OCI-LY7 (cell line): ENCODE data around the gene TRAPPC12. TPM values are rescaled to one million over a fixed set of nuclear protein-coding genes. Genes with fewer than 3 reads are reported as not detected.

Source experiments
- BruUV-seq: library from RNA; stranded (reverse); fragments of 400-500 nt; replicated peaks from 2 replicates; lab custom pipeline; 2021; lab: Mats Ljungman, UMichigan
- CTCF ChIA-PET: fragments of 300-600 bp; sonication (Branson Sonifier 250); formaldehyde crosslinking; loops from one replicate; lab custom pipeline; 2022; ENCODE audit warnings: antibody characterized with exemption; ENCODE audit not compliant: unreplicated experiment; lab: Charles Lee
- POLR2A ChIA-PET: fragments of 300-600 bp; sonication (Branson Sonifier 250); formaldehyde crosslinking; loops from one replicate; lab custom pipeline; 2022; ENCODE audit warnings: antibody characterized with exemption; lab: Charles Lee
- DNase-seq: peaks from one replicate; pipeline ENCODE4 v3.0.0-alpha.2; 2015; ENCODE audit warnings: low spot score
- H2AFZ ChIP-seq: fragments of 200-600 bp; sonication (generic), shearing (Covaris generic); 2 replicates; pipeline ENCODE4 v1.6.1; 2014; ENCODE audit warnings: mild to moderate bottlenecking, antibody characterized with exemption, low read length, moderate library complexity
- H3K27ac ChIP-seq: fragments of 200-600 bp; sonication (generic); 2 replicates; pipeline ENCODE4 v1.5.1; 2014; ENCODE audit warnings: mixed run types, low read depth, mild to moderate bottlenecking, moderate library complexity, low read length, inconsistent platforms; ENCODE audit not compliant: poor library complexity, severe bottlenecking
- H3K36me3 ChIP-seq: fragments of 200-600 bp; sonication (generic); 2 replicates; pipeline ENCODE4 v1.6.1; 2014; ENCODE audit warnings: mild to moderate bottlenecking, antibody characterized with exemption, low read length, moderate library complexity, mixed read lengths; ENCODE audit not compliant: insufficient read depth
- H3K4me1 ChIP-seq: fragments of 200-600 bp; sonication (generic); 2 replicates; pipeline ENCODE4 v1.5.1; 2014; ENCODE audit warnings: mild to moderate bottlenecking, low read length; ENCODE audit not compliant: insufficient read depth, poor library complexity, severe bottlenecking
- H3K4me2 ChIP-seq: fragments of 200-600 bp; sonication (generic); 2 replicates; pipeline ENCODE4 v1.6.1; 2014; ENCODE audit warnings: mild to moderate bottlenecking, low read length
- H3K4me3 ChIP-seq: fragments of 200-600 bp; sonication (generic); 2 replicates; pipeline ENCODE4 v1.5.1; 2014; ENCODE audit warnings: mild to moderate bottlenecking, low read depth, low read length; ENCODE audit not compliant: poor library complexity, severe bottlenecking
- H3K79me2 ChIP-seq: fragments of 200-600 bp; sonication (generic); 2 replicates; pipeline ENCODE4 v1.6.1; 2016; ENCODE audit warnings: low read depth, mild to moderate bottlenecking, low read length, moderate library complexity, mixed read lengths; ENCODE audit not compliant: insufficient read depth
- H3K9me2 ChIP-seq: fragments of 200-600 bp; sonication (generic); 2 replicates; pipeline ENCODE4 v1.6.1; 2016; ENCODE audit warnings: mild to moderate bottlenecking, low read length, mixed read lengths; ENCODE audit not compliant: insufficient read depth
- H3K9me3 ChIP-seq: fragments of 200-600 bp; sonication (generic); 2 replicates; pipeline ENCODE4 v1.6.1; 2014; ENCODE audit warnings: mild to moderate bottlenecking, mixed run types, low read length, mixed read lengths
- H4K20me1 ChIP-seq: fragments of 200-600 bp; sonication (generic); 2 replicates; pipeline ENCODE4 v1.6.1; 2014; ENCODE audit warnings: mild to moderate bottlenecking, antibody characterized with exemption, low read length, moderate library complexity, mixed read lengths; ENCODE audit not compliant: insufficient read depth
- CTCF ChIP-seq: fragments of 200-600 bp; sonication (generic); conservative IDR thresholded peaks from 2 replicates; pipeline ENCODE4 v1.5.1; 2014; ENCODE audit warnings: mild to moderate bottlenecking, antibody characterized with exemption, low read length, moderate library complexity, mixed read lengths
- EZH2phosphoT487 ChIP-seq: fragments of 200-600 bp; sonication (generic); IDR thresholded peaks from 2 replicates; pipeline ENCODE4 v1.6.1; 2018; ENCODE audit warnings: low read depth, borderline replicate concordance, mild to moderate bottlenecking, mixed run types, antibody characterized with exemption, low read length, moderate library complexity, mixed read lengths
- intact Hi-C: fragments of 100-400 bp; cut with micrococcal nuclease; formaldehyde crosslinking; loops from one replicate; pipeline ENCODE4 v1.10.0; 2022; ENCODE audit not compliant: unreplicated experiment
- total RNA-seq, 2 experiments: library from RNA; depleted of rRNA in 1 of 2; stranded (reverse); fragments of >200 nt in 1 of 2; shearing (Covaris generic) in 1 of 2; gene quantifications; 2 replicates each; pipeline ENCODE4 v1.2.3, GENCODE V29; 2014 to 2022

The TRAPPC12 gene
- total RNA-seq, 2 experiments from 2014 or later = 85.2 to 91.6 TPM

- Histone ChIP-seq H3K9me3 (no peaks in the 10 kb centered on the region), H3K27ac (no peak overlapping the region), H2AFZ (no peak overlapping the region), H3K9me2 (no peaks in the 10 kb centered on the region), H3K4me2 (no peak overlapping the region), H3K36me3 (peaks cover 12% of the 10 kb centered on the region; the same call in 1 of the 2 replicates), H3K4me1 (no peaks in the 10 kb centered on the region), H3K79me2 (no peaks in the 10 kb centered on the region), H3K4me3 (no peak overlapping the region), H4K20me1 (no peaks in the 10 kb centered on the region)
- ChIA-PET CTCF (interaction anchor here (1.6 kb wide), 1 partner anchor 9 kb away, joined by 6 read pairs; no protein-coding TSS in a partner anchor), POLR2A (no interaction called here)
- intact Hi-C loops = no loop called here
- BruUV-seq = no TSS peak
- no peak for TF ChIP-seq CTCF
- DNase-seq = no peak
These were observed 92.8 kb downstream of the TRAPPC12 start for GRCh38 chr2:3472296-3472695.

DNA sequence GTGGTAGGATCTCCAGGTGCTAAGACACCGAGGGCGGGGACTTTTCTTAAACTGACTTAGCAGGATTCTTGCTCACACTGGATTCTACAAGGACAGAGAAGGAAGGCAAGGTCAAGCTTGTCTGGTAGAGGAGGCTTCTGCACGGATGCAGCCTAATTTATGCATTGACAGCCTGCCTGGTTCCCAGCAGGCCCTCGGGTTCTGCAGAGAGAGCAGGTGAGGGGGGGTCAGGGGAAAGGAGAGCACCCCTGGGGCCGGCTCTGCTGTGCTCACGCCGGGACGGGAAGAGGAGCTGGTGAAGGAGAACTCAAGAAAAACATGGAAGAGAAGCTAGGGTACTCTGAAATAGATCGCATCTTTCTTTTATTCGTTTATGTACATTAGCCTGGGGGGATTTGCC lies 93.5 kb downstream of the TRAPPC12 start:
- POLR2A ChIA-PET = interaction anchor here (0.6 to 1.0 kb wide), 2 partner anchors 8 to 1290 kb away, joined by 3 to 4 read pairs; no protein-coding TSS in a partner anchor
- no peaks in the 10 kb centered on the region for H3K9me3 ChIP-seq
- H2AFZ ChIP-seq = no peak overlapping the region
- no peak for DNase-seq
- H4K20me1 ChIP-seq = no peaks in the 10 kb centered on the region
- no peaks in the 10 kb centered on the region for H3K79me2 ChIP-seq
- CTCF ChIA-PET = interaction anchor here (1.6 kb wide), 1 partner anchor 10 kb away, joined by 6 read pairs; no protein-coding TSS in a partner anchor
- H3K27ac ChIP-seq = no peak overlapping the region
- BruUV-seq = no TSS peak
- no peak overlapping the region for H3K4me3 ChIP-seq
- no peaks in the 10 kb centered on the region for H3K9me2 ChIP-seq
- intact Hi-C loops = no loop called here
- TF ChIP-seq EZH2phosphoT487 = no peak
- no peak for TF ChIP-seq CTCF
- no peaks in the 10 kb centered on the region for H3K4me1 ChIP-seq
- peaks cover 11% of the 10 kb centered on the region; the same call in 1 of the 2 replicates for H3K36me3 ChIP-seq
- H3K4me2 ChIP-seq = no peak overlapping the region

- BruUV-seq = no TSS peak
- H4K20me1 ChIP-seq = no peaks in the 10 kb centered on the region
- no peak overlapping the region for H3K4me2 ChIP-seq
- H3K27ac ChIP-seq = no peak overlapping the region
- peaks cover 20% of the 10 kb centered on the region for H3K36me3 ChIP-seq
- no peak for DNase-seq
- no peak for TF ChIP-seq CTCF
- no peaks in the 10 kb centered on the region for H3K79me2 ChIP-seq
- no peaks in the 10 kb centered on the region for H3K9me3 ChIP-seq
- intact Hi-C loops = no loop called here
- H3K9me2 ChIP-seq = no peaks in the 10 kb centered on the region
- peaks cover 15% of the 10 kb centered on the region for H3K4me1 ChIP-seq
- H2AFZ ChIP-seq = no peak overlapping the region
- H3K4me3 ChIP-seq = no peak overlapping the region
- POLR2A ChIA-PET = no interaction called here
- CTCF ChIA-PET = interaction anchor here (1.3 kb wide), 1 partner anchor 13 kb away, joined by 3 read pairs; no protein-coding TSS in a partner anchor
These were observed 96.3 kb downstream of the TRAPPC12 start for GRCh38 chr2:3475771-3476170.
